IgD-negative memory B cell (primary cell): ENCODE measurements around the gene CHTF18. TPM values are rescaled to one million over a fixed set of nuclear protein-coding genes. Genes with fewer than 3 reads are reported as not detected.
A peak's percentile ranks its signal among the peaks of the same experiment; 100 is the strongest.

ENCODE experiments used
- H3K27ac Mint-ChIP-seq, 3 donors: one replicate each; pipeline ENCODE4 v1.8.0; 2020 to 2022; ENCODE audit warnings: mild to moderate bottlenecking in 3 of 3, mixed read lengths in 3 of 3, moderate library complexity in 1 of 3
- H3K27me3 Mint-ChIP-seq: one replicate; pipeline ENCODE4 v1.8.0; 2021; ENCODE audit warnings: mixed read lengths
- H3K36me3 Mint-ChIP-seq: one replicate; pipeline ENCODE4 v1.8.0; 2020; ENCODE audit warnings: mild to moderate bottlenecking, mixed read lengths
- H3K4me1 Mint-ChIP-seq, 3 donors: one replicate each; pipeline ENCODE4 v1.8.0; 2020 to 2022; ENCODE audit warnings: mixed read lengths in 3 of 3, mild to moderate bottlenecking in 1 of 3
- H3K4me3 Mint-ChIP-seq, 4 donors: one replicate each; pipeline ENCODE4 v1.8.0; 2020 to 2022; ENCODE audit warnings: mild to moderate bottlenecking in 4 of 4, mixed read lengths in 4 of 4, moderate library complexity in 3 of 4
- H3K9me3 Mint-ChIP-seq, 3 donors: one replicate each; pipeline ENCODE4 v1.8.0; 2020 to 2021; ENCODE audit warnings: mixed read lengths in 3 of 3, mild to moderate bottlenecking in 1 of 3
- polyA plus RNA-seq: library from polyadenylated mRNA; unstranded; fragments of 300-500 nt; fragmentation: Illumina TruSeq; gene quantifications from one replicate; pipeline ENCODE4 v1.2.3, GENCODE V29; 2021

The CHTF18 gene
- polyA plus RNA-seq, 1 donor from 2014 or later: 4.9 TPM

DNA sequence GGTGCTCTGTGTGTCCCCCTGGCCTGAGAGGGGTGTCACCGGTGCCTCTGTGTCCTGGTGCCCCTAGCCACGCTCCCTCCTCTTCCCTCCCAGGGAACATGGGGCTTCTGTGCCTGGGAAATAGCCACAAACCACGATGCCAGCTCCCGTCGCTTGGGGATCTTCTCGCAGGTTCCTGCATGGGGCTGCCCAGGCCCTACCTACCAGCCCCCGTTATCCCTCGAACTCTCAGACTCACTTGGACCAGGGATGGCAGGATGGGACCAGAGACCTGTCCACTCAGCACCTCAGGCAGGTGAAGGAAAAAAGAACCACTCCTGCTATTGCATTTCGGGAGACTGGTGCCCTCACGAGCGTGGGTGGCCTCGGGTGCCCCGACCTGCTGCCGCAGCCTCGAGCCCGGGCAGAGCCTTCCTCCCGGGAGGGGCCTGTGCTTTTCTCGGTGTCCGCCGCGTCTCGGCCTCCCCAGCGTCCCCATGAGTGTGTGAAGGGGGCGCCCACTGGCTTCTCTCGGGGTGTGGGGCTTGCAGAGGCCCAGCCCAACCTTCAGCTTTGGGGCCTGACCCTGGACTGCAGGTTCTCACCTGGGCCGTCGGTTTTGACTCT lies 53.1 kb downstream of the CHTF18 start:
- Mint-ChIP-seq H3K4me1 (no peaks in the 10 kb centered on the region), H3K4me3 (no peak overlapping the region), H3K27me3 (peaks cover 8% of the 10 kb centered on the region), H3K9me3 (peaks cover 0 to under 1% (median 0%) of the 10 kb centered on the region in 3 donors), H3K27ac (no peak overlapping the region), H3K36me3 (no peaks in the 10 kb centered on the region)

DNA sequence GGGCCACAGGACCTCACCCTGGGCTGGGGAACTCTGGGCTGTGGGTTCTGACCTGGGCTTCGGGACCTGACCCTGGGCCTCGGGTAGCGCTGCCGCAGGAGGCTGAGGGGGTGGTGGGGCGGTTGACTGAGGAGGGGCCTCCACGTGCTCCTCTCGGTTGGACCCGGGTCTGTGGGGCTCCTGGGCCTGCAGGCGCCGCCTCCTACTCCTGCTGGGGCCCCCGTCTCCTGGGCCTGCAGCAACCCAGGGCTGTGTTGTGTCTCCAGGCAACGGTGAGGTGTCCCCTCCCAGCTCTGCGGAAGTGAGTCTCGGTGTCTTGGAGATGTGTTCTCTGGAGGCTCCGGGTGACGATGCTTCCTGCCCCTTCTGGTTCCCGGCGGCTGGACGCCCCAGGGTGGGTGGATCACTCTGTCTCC lies 53.6 kb downstream of the CHTF18 start:
- Mint-ChIP-seq H3K9me3 (no peaks in the 10 kb centered on the region), H3K4me1 (no peaks in the 10 kb centered on the region), H3K4me3 (no peak overlapping the region), H3K36me3 (no peaks in the 10 kb centered on the region), H3K27ac (no peak overlapping the region), H3K27me3 (peaks cover 8% of the 10 kb centered on the region)

DNA sequence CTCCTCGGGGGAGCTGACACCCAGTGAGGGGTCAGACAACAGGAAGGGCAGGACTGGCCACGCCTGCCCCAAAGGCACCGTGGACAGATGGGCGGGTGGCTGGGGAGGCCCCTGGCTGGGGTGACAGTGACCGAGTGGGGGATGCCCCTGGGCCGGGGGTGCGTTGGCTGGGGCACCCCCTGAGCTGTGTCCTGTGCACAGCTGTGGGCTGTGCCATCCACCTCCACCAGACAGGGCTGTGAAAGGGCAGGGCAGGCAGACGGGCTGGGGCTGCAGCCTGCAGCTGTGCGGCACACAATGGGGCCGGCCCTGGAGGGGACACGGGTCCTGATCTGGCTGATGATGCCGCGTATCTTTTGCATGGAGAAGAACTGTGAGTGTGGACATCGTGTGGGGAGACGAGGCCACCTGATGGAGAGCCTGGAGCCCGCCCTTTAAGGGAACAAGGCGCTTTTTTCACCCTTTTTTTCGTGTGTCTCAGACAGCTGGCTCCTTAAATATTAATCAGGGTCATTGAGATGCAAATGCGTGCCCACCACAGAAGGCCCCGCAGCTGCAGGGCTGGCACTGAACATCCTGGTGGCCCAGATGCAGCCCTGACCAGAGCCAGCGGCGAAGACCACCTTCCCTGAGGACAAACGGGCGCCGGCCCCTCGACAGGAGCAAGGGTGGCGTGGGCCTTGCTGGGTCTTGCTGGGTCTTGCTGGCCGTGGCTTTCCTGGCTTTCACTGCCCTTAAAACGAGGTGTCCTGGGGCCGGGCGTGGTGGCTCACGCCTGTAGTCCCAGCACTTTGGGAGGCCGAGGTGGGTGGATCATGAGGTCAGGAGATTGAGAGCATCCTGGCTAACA lies 54.5 kb downstream of the CHTF18 start:
- Mint-ChIP-seq H3K9me3 (no peaks in the 10 kb centered on the region), H3K27me3 (peaks cover 8% of the 10 kb centered on the region), H3K4me1 (no peaks in the 10 kb centered on the region), H3K36me3 (no peaks in the 10 kb centered on the region), H3K27ac (no peak overlapping the region), H3K4me3 (no peak overlapping the region)

DNA sequence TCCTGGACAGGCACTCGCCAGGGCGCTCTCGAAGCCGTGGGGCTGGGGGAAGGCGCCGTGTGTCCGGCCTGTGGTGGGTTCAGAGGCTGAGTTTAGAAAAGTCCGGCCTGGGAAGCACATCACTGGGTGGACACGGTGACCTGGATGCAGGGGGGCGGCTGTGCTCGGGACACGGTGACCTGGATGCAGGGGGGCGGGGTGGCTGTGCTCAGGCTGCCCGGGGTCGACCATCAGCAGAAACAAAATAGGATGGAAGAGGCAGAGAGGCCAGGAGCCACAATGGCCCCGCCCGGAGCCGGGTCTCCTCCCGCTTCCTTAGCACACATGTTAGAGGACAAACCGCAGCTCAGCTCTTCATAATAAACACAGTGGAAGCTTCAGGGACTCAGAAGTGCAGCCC lies 55.4 kb downstream of the CHTF18 start:
- H3K36me3 Mint-ChIP-seq: no peaks in the 10 kb centered on the region
- H3K9me3 Mint-ChIP-seq: no peaks in the 10 kb centered on the region
- no peak overlapping the region for H3K27ac Mint-ChIP-seq
- no peaks in the 10 kb centered on the region for H3K4me1 Mint-ChIP-seq
- peaks cover 6% of the 10 kb centered on the region for H3K27me3 Mint-ChIP-seq
- no peak overlapping the region for H3K4me3 Mint-ChIP-seq

DNA sequence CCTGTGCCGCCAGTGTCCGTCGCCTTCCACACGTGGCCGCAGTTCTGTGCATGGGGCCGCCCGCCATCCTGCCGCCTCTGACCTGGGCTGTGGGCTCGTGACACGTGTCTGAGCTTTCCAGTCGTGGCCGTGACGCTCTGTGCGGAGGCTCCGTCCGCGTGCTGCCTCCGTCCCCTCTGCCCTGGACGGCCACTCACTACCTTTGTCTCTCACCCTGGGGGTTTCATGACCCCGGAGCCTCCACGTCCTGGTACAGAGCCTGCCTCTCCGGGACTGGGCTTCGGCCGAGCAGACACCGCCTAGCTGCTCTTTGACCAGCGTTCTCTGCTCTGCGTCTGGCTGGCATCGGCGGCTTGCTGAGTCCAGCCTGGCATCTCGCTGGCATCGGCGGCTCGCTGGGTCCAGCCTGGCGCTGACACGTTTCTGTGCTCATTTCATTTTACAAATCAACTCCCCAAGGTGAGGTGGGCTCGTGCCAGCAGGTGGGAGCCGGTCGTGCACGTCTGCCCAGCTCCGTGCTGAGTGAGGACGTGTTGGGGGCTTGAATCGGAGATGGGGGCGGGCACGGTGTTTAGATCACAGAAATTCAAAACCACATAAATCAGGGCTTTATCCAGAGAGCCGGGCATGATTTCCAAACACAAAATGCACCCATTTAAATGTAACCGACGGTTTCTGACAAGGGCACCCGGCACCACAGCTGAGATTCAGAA lies 56.4 kb downstream of the CHTF18 start:
- Mint-ChIP-seq H3K9me3 (no peaks in the 10 kb centered on the region), H3K27me3 (peaks cover 6% of the 10 kb centered on the region), H3K27ac (peak overlapping the region in 1 of 3 donors; percentile 59), H3K4me3 (no peak overlapping the region), H3K4me1 (no peaks in the 10 kb centered on the region), H3K36me3 (no peaks in the 10 kb centered on the region)

DNA sequence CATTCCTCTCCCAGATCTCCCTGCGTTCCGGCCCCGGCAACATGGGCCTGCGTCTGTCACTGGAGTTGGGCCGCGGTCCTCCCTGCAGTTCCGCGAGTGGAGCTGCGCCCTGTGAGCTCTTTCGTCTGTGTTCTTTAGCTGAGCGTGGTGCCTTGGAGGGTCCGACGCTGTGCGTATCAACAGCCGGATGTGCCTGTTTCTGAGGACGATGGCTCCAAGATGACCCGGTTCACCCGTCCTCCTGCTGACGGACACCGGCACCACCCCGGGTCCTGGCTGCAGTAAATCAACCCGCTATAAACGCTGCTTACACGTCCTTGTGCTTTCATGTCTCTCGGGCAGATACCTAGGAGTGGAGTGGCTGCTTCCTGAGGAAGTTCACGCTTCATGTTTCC lies 56.9 kb downstream of the CHTF18 start:
- Mint-ChIP-seq H3K4me1 (no peaks in the 10 kb centered on the region), H3K36me3 (no peaks in the 10 kb centered on the region), H3K27ac (no peak overlapping the region), H3K4me3 (no peak overlapping the region), H3K27me3 (peaks cover 6% of the 10 kb centered on the region), H3K9me3 (no peaks in the 10 kb centered on the region)

DNA sequence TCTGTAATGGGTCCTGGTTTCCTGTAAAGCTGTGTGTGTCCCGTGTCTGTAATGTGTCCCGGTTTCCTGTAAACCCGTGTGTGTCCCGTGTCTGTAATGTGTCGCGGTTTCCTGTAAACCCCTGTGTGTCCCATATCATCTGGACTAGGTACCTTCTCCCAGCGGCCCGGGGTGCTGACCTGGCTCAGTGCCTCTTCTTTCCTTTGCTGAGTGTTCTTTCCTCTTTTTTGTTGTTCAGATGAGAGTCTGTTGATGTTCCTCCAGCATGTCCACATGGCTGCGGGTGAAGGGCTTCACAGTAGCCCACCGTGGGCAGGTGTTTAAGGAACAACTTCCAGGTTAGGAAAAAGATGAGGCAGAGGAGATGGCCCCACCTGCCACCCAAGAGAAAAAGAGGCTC lies 58.7 kb downstream of the CHTF18 start:
- H3K27ac Mint-ChIP-seq: no peak overlapping the region
- H3K27me3 Mint-ChIP-seq: peaks cover 5% of the 10 kb centered on the region
- H3K4me3 Mint-ChIP-seq: no peak overlapping the region
- no peaks in the 10 kb centered on the region for H3K9me3 Mint-ChIP-seq
- no peaks in the 10 kb centered on the region for H3K36me3 Mint-ChIP-seq
- H3K4me1 Mint-ChIP-seq: no peaks in the 10 kb centered on the region

Other genes with a start within 250 kb of the CHTF18 start
- not detected for gene PRR35, start 228.2 kb upstream of the CHTF18 start, polyA plus RNA-seq
- gene NHLRC4, start 221.6 kb upstream of the CHTF18 start, polyA plus RNA-seq: 4.5 TPM
- 18.9 TPM for gene PIGQ, start 218.7 kb upstream of the CHTF18 start, polyA plus RNA-seq
- gene RAB40C, start 198.6 kb upstream of the CHTF18 start, polyA plus RNA-seq: 14.7 TPM
- gene WFIKKN1, start 157.6 kb upstream of the CHTF18 start, polyA plus RNA-seq: not detected
- gene METTL26, start 152.3 kb upstream of the CHTF18 start, polyA plus RNA-seq: 81.0 TPM
- 52.8 TPM for gene MCRIP2, start 146.8 kb upstream of the CHTF18 start, polyA plus RNA-seq
- gene WDR90, start 139.3 kb upstream of the CHTF18 start, polyA plus RNA-seq: 0.54 TPM
- gene RHOT2, start 120.5 kb upstream of the CHTF18 start, polyA plus RNA-seq: 42.7 TPM
- 1.1 TPM for gene RHBDL1, start 112.9 kb upstream of the CHTF18 start, polyA plus RNA-seq
- 137 TPM for gene STUB1, start 108.2 kb upstream of the CHTF18 start, polyA plus RNA-seq
- 51.0 TPM for gene JMJD8, start 104.3 kb upstream of the CHTF18 start, polyA plus RNA-seq
- 15.1 TPM for gene WDR24, start 98.2 kb upstream of the CHTF18 start, polyA plus RNA-seq
- 4.4 TPM for gene FBXL16, start 82.8 kb upstream of the CHTF18 start, polyA plus RNA-seq
- 2.8 TPM for gene METRN, start 73.5 kb upstream of the CHTF18 start, polyA plus RNA-seq
- 84.7 TPM for gene ANTKMT, start 67.5 kb upstream of the CHTF18 start, polyA plus RNA-seq
- gene CCDC78, start 62.2 kb upstream of the CHTF18 start, polyA plus RNA-seq: 0.74 TPM
- 10.0 TPM for gene HAGHL, start 61.5 kb upstream of the CHTF18 start, polyA plus RNA-seq
- 29.4 TPM for gene CIAO3, start 47.6 kb upstream of the CHTF18 start, polyA plus RNA-seq
- not detected for gene MSLN, start 27.9 kb upstream of the CHTF18 start, polyA plus RNA-seq
- 39.5 TPM for gene RPUSD1, start 239 bp upstream of the CHTF18 start, polyA plus RNA-seq
- not detected for gene GNG13, start 12.1 kb downstream of the CHTF18 start, polyA plus RNA-seq
- 16.1 TPM for gene LMF1, start 182.4 kb downstream of the CHTF18 start, polyA plus RNA-seq
- gene SOX8, start 193.2 kb downstream of the CHTF18 start, polyA plus RNA-seq: 0.48 TPM